AG04450 (cell line): ENCODE results near the gene PTPRC. TPM values are rescaled to one million over a fixed set of nuclear protein-coding genes. Genes with fewer than 3 reads are reported as not detected.

Experiments used
- CTCF ChIA-PET: fragments of 300-600, 350-600 bp; formaldehyde crosslinking; extraction: SDS; loops from one replicate; lab custom pipeline; 2022; ENCODE audit warnings: antibody characterized with exemption, inconsistent platforms; lab: Charles Lee
- POLR2A ChIA-PET: fragments of 350-600 bp; formaldehyde crosslinking; extraction: SDS; loops from one replicate; lab custom pipeline; 2021; ENCODE audit warnings: antibody characterized with exemption, inconsistent platforms; lab: Yijun Ruan, JAX
- DNase-seq: peaks from one replicate; pipeline ENCODE4 v3.0.0-alpha.2; 2011; ENCODE audit warnings: low read depth, low spot score
- H3K27ac ChIP-seq: one replicate; pipeline ENCODE4 v1.5.1; 2012; ENCODE audit warnings: low read depth, low read length, control low read depth
- H3K27me3 ChIP-seq: one replicate; pipeline ENCODE4 v1.6.0; 2012; ENCODE audit warnings: low read length; ENCODE audit not compliant: control insufficient read depth, insufficient read depth
- H3K4me3 ChIP-seq: 2 replicates; pipeline ENCODE4 v1.5.1; 2011; ENCODE audit warnings: mild to moderate bottlenecking, low read depth, low read length, control low read depth
- H3K9me3 ChIP-seq: 2 replicates; pipeline ENCODE4 v1.5.1; 2012; ENCODE audit warnings: low read length; ENCODE audit not compliant: control insufficient read depth, insufficient read depth
- CTCF ChIP-seq: IDR thresholded peaks from 2 replicates; pipeline ENCODE4 v1.5.1; 2011; ENCODE audit warnings: low read depth, low read length, control low read depth, inconsistent platforms
- polyA plus RNA-seq: library from polyadenylated mRNA; depleted of rRNA; stranded (reverse); fragments of >200 nt; gene quantifications from 2 replicates; pipeline ENCODE4 v1.2.3, GENCODE V29; 2011

PTPRC gene
- polyA plus RNA-seq, 1 experiment, result 0.05 TPM

GRCh38 chr1:198605406-198605805, 33.4 kb upstream of the PTPRC start:
- ChIA-PET POLR2A (no interaction called here), CTCF (interaction anchor here (1.2 kb wide), 1 partner anchor 81 kb away, joined by 4 read pairs; no protein-coding TSS in a partner anchor)
- H3K9me3 ChIP-seq, result no peaks in the 10 kb centered on the region
- no peak for TF ChIP-seq CTCF
- H3K4me3 ChIP-seq, result no peak overlapping the region
- no peaks in the 10 kb centered on the region for H3K27me3 ChIP-seq
- no peak for DNase-seq
- no peak overlapping the region for H3K27ac ChIP-seq

GRCh38 chr1:198606020-198606438, 32.8 kb upstream of the PTPRC start:
- H3K27me3 ChIP-seq, result no peaks in the 10 kb centered on the region
- ChIA-PET CTCF (interaction anchor here (0.7 to 1.2 kb wide), 2 partner anchors 80 to 1086 kb away, joined by 3 to 4 read pairs; no protein-coding TSS in a partner anchor), POLR2A (no interaction called here)
- H3K9me3 ChIP-seq, result no peaks in the 10 kb centered on the region
- no peak for DNase-seq
- TF ChIP-seq CTCF, result no peak
- H3K27ac ChIP-seq, result no peak overlapping the region
- no peak overlapping the region for H3K4me3 ChIP-seq

- no peak for TF ChIP-seq CTCF
- ChIA-PET CTCF (no interaction called here), POLR2A (no interaction called here)
- Histone ChIP-seq H3K4me3 (no peak overlapping the region), H3K27ac (no peak overlapping the region), H3K27me3 (no peaks in the 10 kb centered on the region), H3K9me3 (no peaks in the 10 kb centered on the region)
- DNase-seq, result no peak
Observed at GRCh38 chr1:198607714-198608113, 31.1 kb upstream of the PTPRC start.

GRCh38 chr1:198610362-198610761, 28.5 kb upstream of the PTPRC start:
- Histone ChIP-seq H3K27ac (no peak overlapping the region), H3K4me3 (no peak overlapping the region), H3K9me3 (no peaks in the 10 kb centered on the region), H3K27me3 (no peaks in the 10 kb centered on the region)
- POLR2A ChIA-PET, result no interaction called here
- DNase-seq, result no peak
- no peak for TF ChIP-seq CTCF
- CTCF ChIA-PET, result no interaction called here

GRCh38 chr1:198611219-198611618, 27.6 kb upstream of the PTPRC start:
- H3K27me3 ChIP-seq, result no peaks in the 10 kb centered on the region
- no peak overlapping the region for H3K4me3 ChIP-seq
- H3K27ac ChIP-seq, result no peak overlapping the region
- no peaks in the 10 kb centered on the region for H3K9me3 ChIP-seq
- CTCF ChIA-PET, result interaction anchor here (0.6 kb wide), 1 partner anchor 853 kb away, joined by 4 read pairs; no protein-coding TSS in a partner anchor
- TF ChIP-seq CTCF, result no peak
- POLR2A ChIA-PET, result no interaction called here
- no peak for DNase-seq
